Stimulated activated CD8-positive, alpha-beta memory T cell treated with anti-CD3 and anti-CD28 coated beads, Interleukin-2, amount 100 ng/mL, for 1 hour (primary cell): ENCODE measurements around the gene NFAM1.

Experiments
- DNase-seq, 2 donors: peaks; one replicate each; pipeline ENCODE4 v3.0.0-alpha.2; 2020; ENCODE audit warnings: low read depth in 2 of 2

The NFAM1 gene

DNA sequence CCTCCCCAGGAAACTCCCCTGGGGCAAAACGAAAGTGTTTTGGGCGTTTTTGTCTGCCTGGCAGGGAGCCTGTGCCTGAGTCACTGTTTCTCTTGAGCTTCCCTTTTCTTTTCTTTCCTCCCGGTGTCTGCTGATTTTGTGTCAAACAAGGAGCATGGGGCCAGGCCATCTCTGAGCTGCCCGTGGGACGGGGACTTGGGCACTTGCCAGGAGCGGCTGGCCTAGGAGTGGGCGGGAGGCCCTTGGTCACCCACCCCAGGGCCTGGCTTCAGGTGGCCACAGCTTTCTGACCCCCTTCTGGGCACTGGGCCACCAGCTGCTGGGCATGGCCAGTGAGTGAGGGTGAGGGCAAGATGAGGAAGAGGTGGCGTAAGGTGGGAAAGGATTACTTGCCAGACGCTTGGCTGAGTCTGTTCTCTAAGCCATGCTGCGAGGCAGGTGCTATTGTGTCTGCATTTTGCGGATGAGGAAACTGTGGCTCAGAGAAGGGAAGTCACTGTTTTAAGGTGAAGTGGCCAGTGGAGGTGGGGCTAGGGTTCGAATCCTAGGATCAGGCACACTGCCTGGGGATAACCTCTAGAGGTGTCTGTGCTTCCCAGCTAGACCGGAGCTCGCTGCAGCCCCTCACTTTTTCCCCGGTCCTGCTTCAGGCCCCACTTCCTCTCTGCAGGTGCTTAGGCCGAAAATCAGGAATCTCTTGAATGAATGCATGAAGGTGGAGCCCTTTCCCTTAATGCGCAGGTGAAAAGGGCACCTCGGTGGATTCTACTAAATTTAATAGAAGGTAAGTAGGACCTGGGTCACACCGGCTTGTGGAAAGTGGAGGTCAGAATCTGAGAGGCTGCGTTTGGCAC is 7.8 kb upstream of the NFAM1 start:
- no peak for DNase-seq

DNA sequence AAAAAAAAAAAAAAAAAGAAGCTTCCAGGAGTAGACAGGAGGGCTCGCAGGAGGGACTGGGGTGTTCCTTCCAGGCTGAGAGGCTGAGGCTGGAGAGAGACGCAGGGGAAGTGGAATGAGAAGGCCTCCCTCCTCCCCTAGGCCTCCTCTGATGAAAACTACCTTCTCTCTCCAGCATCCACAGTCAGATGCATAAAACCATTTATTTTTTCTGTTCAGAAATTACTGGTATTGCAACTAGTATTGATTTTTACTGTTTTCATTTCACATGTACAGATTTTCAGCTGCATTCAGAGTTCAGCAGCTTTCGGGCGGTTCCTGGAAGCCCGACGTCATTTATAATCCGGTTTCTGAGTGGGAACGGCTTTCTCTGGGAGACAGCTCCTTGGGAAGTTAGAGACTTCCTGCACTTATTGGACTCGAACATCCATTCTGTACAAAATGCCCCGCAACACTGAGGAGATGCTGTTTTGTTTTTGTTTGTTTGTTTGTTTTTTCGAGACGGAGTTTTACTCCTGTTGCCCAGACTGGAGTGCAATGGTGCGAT is 6.9 kb upstream of the NFAM1 start:
- no peak for DNase-seq

DNA sequence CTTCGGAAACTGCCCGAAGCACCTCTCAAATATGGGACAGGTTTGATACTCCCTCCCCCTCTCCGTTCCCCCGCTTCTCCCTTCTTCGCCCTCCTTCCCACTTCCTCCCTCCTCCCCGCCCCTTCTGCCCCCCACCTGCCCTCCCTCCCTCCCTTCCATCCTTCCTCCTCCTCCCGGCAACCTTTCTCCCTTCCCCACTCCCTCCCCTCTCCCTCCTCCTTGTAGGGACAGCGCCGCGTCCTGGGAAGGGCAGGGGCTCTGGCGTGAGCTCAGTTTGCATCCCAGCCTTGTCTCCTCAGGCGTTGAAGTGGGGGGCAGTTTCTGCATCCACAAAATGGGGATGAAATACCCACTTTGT is 6.1 kb upstream of the NFAM1 start:
- DNase-seq = no peak

DNA sequence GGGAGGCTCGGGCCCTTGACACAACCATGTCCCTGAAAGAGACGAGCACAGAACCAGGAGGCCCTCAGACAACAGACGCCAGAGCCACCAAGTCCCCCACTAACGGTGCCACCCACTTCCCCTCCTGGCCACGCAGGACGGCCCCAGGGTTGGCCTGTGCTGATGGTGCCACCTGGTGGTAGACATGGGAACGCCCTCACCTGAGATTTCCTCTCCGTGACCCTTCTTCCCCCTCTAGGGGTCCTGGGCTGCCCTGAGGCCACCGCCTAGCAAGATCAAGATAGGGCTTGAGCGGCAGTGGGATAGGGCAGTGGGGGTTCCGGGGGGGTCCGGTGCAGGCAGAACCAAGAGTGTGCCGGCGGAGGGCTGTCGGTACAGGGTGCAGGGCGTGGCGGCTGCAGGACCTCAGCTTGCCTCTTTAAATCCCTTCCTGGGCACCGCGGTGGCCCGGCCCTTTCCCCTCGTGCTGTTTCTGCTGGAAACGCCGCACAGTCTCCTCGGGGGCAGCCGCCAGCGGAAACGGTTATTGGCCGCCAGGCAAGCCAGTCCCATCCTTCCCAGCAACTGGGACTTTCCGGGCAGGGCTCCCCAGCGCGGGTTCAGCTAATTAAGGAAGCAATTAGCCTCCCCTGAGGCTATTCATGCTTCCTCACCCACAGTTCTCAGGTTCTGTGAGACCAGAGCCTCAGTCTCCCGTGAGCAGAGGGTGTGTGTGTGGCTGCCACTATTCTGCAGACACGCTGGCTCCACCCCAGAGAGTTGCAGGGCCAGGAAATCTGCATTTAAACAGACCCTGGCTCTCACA is 5.5 kb upstream of the NFAM1 start:
- peak; percentile 72 to 76 for DNase-seq

DNA sequence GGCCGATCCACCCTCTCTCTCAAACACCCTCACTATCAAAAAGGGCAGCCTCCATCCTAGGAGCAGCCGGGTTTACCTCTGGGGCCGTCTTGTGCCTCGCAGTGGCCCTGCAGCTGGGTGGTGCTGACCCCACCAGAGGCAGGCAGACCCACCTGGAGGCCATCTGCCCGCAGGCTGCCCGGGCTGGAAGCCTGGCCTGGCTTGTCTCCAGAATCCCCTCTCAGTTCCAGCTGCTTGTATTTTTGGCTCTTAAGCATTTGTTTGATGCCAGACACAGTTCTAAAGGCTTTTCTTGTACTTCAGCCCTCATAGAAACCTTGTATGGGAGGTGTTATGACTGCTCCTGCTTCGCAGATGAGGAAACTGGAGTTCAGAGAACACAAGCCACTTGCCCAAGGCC is 4.2 kb upstream of the NFAM1 start:
- DNase-seq = no peak

DNA sequence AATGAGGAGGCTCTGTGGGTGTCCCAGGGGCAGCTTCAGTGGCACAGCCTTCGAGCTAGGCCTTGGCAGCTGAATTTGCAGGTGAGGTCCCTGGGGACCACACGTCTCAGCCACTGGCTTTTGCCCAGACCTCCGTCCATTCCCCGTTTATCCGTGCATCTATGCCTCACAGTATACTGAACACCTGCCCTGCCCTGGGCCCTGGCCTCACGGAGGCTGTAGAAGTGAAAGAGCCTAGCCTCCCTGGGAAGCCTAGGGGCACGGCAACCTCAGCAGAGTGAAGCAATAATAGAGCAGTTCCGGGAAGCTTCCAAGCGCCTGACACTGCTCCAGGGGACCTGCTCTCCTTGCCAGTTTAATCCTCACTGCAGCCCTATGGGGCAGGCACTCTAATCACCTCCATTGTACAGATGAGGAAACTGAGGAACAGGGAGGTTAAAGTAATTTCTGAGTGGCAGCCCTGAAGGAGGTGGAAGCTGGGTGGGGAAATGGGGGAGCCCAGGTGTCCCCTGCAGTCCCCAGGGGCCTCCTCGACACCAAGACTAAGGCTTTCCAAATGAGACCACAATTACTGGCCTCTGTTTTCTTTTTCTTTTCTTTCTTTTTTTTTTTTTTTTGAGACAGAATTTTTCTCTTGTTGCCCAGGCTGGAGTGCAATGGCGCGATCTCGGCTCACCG is 2.7 kb upstream of the NFAM1 start:
- DNase-seq = no peak

DNA sequence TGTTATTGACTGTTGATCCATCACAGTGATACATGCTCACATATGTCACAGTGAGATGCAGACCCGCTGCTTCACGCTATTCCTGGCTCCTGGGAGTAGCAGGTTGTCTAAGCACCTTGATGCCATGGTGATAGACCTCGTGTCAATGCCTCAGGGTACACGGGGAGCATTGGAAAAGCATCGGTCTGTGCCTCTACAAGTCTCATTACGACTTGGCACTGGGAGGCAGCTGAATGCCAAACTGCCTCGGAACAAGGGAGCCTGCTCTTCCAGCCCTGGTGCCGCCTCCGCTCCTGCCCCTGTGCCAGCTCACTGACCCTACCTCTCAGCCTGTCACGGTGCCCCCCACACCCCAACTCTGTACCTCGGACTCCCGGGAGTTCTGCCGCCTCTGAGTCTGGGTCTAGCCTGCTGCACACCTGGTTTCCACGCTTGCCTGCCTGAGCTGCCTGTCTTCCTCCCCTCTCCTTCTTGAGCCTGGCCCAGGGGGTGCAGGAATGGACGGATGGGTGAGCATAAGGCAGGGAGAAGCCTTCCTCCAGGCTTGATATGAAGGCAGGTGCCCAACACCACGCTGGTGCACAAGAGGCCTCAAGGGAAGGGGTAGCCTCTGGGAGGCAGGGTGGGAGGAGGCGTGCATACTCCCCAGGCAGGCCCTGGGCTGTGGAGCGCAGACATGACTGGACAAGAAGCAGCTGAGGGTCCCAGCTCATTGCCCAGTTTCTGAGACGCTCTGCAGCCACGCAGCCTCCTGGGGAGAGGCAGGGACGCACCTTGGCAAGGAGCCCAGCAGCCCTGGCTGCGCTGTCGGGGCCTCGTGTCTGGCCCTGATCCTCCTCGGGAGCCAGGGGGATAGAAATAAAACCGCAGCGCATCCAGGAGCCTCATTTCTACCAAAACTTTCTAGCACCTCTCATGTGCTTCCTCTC is 1.8 kb upstream of the NFAM1 start:
- no peak for DNase-seq

DNA sequence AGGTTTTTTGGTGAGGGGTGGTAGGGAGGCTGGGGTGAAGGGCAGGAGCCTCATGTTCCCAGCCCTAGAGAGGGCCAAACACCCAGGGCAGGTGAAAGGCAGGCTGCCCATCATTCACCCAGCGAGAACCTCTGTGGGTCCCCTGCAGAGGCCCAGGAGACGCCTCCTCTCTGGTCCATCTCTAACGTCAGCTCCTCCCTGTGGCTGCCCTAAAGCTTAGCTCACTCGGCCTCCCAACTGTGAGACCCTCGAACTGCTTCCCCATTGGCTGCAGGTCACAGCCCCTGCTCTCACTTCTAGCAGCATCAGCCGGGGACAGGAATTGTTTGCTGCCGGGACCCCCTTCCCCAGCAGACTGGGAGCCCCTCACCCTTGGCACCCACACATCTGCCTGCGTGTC is 615 bp upstream of the NFAM1 start:
- DNase-seq = no peak

DNA sequence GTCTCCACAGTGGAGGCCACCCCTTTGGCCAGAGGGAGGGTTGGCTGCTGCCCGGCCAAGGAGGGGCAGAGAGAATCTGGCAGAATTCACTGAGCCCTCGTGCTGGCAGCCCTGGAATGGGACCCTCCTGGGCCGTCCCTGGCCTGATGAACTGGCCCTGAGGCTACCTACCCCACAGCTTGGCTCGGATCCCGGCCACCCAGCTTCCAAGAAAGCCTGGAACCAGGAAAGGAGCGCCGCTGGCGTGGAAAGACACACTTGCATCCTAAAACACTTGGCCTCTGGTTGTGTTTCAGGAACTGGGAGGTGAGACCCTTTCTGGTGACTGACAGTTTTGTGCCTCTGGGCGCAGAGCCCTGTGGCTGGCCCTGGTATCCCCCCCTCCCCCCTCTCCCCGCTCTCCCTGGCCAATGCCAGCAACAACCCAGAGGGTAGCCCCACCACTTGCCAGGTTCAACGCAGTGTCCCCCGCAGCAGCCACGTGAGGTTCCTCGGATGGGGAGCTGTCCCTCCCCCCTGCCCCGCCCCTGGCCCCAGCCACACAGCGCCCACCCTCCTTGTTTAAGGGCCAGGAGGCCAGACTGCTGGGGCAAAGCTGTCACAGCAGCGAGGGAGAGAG is 693 bp downstream of the NFAM1 start:
- no peak for DNase-seq

DNA sequence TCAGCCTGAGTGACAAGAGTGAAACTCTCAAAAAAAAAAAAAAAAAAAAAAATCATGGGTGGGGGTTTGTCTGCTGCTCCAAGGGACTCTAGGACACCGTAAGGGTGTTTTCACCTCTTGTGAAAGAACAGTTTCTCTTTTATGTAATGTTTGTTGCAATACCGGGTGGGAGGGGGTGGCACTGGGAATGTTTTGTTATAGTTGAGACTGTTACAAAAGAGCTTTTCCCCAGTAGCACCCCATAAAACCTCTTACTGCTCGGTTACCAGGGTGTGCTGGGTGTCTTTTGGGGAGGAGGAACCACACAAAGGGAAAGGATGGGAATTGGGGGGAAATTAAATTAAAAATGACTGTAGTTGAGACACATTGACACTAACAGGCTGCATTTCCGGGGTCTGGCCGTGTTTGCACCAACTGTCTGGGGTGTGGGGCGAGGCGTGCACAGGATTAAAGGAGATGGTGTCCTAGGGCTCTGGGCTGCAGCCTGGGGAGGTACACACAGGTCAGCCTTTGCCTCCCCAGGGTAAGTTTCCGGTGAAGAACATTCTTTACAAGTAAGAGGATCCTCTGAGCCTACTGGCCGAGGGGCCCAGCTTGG is 1.6 kb downstream of the NFAM1 start:
- no peak for DNase-seq

DNA sequence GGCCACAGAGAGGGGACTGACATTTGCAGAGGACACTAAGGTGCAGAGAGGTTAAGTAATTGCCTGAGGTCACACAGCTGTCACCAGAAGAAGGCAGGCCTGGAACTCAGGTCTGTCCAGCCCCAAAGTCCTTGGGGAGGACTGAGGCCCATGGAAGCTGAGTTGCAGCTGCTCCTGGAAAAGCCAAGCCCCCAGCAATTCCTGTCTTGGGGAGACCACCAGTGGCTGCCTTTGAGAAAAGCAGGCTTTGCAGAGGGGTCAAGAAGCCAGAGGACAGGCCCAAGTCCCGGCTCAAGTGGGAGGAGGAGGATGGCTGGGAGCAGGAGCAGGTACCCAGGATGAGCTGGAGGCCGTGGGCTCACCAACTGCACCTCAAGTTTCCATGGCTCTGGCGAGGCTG is 3.4 kb downstream of the NFAM1 start:
- no peak for DNase-seq

DNA sequence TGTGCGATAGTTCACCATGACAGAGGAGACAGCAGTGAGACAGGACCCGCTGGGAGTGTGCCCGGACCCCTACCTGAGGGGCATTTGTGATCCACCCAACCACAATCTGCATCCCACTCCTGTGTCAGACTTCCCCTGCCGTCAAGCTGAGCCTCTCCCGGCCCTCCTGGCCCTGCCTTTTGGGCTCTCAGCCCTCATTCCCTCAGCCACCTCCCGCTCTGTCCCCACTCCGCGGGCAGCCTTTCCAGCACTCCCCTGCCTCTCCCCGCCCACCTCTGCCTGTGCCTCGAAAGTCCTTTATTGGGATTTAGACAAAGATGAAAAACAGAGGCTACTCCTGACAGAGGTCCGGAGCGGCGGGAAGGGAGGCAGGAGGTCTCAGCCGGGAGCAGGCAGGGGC is 4.2 kb downstream of the NFAM1 start:
- no peak for DNase-seq

DNA sequence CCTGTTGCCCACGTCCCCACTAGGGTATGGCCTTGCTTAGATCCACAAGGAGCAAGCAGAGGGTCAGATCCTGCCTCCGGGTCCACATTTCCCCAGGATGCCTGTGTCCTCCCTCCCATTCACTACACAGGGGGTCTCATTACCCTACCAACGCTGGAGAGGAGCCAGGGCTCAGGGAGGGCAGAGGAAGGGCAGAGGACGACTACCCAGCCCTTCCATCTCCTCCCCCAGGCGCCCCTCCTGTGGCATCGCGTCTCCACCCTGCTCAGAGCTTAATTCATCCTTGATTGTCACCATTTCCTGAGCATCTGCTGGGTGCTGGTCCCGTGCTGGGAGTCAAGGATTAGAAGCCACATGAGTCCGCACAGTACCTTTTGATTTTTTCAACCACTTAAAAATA is 5.0 kb downstream of the NFAM1 start:
- DNase-seq = no peak

DNA sequence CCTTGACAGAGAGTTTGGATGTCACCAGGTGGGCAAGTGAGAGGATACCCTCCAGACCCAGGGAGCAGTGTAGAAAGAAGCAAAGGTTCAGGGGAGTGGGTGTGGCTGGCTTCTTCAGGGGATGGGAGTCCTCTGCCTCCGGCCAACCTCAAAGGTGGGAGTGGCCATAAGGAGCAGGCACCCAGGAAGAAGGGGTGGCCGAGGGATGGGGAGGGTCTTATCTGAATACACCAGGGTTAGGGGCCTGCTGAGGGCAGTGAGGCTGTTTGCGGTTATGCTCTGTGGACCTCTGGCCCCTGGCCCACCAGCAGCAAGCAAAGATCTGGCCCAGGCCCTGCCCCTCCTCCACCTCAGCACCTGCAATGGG is 6.2 kb downstream of the NFAM1 start:
- DNase-seq = no peak

DNA sequence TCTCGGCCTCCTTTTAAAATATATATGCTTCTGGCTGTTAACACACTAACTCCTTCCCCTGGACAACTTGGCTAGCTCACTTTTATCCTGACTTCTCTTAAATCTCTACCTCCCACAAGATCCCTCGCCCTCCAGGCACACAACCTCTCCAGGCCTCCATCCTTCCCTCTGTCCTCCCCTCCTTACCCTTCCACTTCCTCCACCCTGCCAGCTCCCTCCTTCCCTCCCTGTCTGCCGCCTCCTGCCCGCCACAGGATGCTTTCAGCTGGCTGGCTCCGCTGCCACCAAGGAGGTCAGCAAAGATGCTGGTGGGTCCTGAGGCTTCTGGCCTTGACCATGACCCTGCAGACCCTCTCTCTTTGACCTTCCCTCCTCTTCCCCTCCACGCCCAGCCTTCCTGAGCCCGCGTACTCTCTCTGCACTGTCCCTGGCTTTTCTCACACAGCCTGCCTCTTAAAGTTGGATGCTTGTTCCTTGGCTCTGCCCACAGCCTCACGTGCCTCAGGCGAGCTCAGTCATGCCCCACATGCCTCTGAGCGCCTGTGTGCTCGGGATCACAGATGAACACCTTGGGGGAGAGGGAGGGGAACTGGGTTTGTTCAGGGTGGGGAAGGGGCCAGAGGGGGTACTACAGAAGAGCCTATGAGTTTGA is 6.7 kb downstream of the NFAM1 start:
- no peak for DNase-seq

DNA sequence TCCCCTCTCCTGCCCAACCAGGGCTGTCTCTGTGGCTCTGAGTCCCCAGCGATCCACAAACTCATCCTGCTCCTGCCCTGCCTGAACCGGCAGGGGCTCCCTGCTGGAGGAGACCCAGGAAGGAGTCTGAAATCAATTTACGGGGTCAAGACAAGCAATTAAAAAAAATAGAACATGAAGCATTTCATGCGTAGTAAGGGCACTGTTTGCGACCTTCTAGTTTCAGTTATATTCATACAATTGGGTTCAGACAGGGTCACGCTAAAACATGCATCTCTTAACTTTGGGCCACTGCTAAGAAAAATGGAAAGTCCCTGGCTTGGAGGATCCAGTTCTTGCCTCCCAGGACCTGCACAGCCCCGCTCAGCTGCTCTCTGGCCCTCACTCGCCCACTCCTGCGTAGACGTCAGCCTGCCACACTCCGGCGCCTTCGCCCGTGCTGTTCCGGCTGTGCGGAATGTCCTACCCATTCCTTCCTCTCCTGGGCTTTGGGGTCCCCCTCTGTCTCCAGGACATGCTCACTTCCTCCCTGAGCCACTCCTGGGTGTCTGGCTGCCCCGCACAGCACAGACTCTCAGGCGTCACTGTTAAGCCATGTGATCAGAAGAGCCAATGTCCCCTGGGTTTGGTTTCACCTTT is 12.8 kb downstream of the NFAM1 start:
- DNase-seq = no peak

DNA sequence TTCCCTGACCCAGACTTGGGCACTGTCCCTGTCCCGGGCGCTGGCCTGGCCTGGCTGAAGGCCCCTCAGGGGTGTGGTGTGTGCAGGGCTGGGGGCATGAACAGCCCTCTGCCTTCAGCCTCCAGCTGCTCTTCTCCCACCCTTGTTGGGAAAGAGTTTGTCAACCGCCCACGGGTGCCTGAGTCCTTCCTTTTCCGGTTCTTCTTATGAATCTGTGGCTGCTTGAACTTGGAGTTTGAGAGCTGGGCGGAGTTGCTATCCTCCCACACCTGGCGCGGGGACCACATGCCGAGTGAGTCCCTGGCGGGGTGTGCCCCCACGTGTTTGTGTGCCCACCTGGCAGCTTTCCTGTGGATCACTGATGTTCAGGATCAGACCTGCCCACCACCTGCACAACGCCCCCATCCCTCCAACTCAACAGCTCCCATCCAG is 13.4 kb downstream of the NFAM1 start:
- no peak for DNase-seq

DNA sequence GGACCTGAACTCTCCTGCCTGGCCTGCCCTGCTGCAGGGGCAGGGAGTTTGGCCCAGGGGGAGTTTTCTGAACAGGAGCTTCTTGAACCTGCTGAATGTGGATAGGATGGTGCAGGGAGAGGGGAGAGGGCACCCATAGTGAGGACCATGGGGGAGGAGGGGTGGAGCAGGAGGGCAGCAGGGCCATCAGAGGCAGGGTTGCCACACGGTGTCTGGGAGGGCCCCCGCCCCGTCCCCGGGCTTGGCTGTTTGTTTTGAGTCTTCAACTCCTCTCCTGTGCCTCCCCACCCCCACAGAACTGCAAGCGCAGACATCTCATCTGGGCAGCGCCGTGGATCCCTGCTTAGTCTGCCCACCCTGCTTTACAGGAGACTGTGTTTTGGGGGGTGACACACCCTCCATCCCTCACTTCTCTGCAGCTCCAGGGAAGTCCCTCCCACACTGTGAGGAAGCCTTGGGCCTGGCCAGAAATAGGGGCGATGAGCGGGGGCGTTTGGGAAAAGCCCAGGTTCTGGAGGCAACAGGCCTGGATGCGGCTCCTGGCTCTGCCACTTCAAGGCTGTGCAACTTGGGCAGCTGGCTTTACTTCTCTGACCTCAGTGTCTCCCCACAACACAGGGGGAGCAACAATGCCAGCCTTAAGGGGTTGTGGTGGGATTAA is 14.4 kb downstream of the NFAM1 start:
- DNase-seq = no peak

DNA sequence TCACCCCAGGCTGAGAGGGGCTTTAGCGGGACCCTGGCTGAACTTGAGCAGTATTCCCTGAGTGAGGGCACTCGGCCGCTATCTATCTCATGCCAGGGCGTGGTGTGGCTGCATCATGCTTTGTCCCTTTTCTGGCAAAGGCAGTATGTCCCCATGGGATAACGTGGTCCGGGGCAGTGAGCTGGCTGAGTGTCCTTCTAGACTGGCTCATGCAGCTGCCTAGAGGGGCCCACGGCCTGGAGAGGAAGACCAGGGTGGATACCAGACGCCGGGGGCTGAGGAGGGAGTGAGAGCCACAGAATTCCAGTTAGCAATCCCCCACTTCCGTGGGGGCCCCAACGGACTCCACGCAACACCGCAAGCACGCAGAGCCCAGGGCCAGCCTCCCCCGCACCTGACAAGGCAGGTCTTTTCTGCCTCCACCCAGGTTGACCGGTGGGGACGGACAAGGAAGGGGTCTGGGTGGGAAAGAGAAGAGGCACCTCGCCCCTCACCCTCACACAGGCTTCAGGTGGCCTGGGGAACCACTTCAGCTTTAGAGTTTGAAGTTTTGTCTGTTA is 15.5 kb downstream of the NFAM1 start:
- no peak for DNase-seq
